SH-SY5Y (cell line): Measurements from ENCODE around the gene FAM89B.

Experiments
- GATA2 ChIP-seq: IDR thresholded peaks from 2 replicates; pipeline ENCODE4 v1.6.1; 2011; ENCODE audit warnings: mild to moderate bottlenecking, low read depth, low read length
- GATA3 ChIP-seq: IDR thresholded peaks from 2 replicates; pipeline ENCODE4 v1.6.1; 2011; ENCODE audit warnings: low read depth, mild to moderate bottlenecking, low read length, moderate library complexity

GRCh38 chr11:65537620-65538231 is 34.6 kb upstream of the FAM89B start:
- TF ChIP-seq GATA2 (no peak), GATA3 (no peak)
